Measurements from ENCODE around the gene SFI1. TPM values are rescaled to one million over a fixed set of nuclear protein-coding genes. Genes with fewer than 3 reads are reported as not detected.
"Not testable (repeated sequence)": the region's sequence is repeated elsewhere in the genome, so short reads cannot be mapped to it uniquely, and the experiment has no call there.

SFI1 gene
- total RNA-seq, 1 donor from 2014 or later: 9.0 TPM

DNA sequence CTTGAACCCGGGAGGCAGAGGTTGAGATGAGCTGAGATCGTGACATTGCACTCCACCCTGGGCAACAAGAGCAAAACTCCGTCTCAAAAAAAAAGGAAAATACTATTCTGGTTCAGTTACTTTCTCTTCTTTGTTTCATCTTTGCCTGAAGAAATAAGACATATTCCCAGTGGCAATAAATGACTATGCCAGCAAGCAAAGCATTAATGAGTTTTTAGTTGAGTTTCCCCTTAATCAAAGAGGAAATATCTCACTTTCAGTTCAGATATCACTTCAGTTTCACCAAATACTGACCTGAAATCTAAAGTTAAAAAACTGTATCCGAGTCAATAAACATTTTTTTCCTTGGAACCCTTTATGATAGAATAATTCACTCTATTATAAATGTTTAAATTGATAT is 155.3 kb downstream of the SFI1 start:
- H3K27me3 ChIP-seq (ENCODE audit: control insufficient read depth, insufficient read depth, low read length): no peaks in the 10 kb centered on the region
- peaks cover 7% of the 10 kb centered on the region for H3K36me3 ChIP-seq (ENCODE audit: control insufficient read depth, insufficient read depth, low read length)
- H3K4me3 ChIP-seq (ENCODE audit: low read depth, low read length): no peak overlapping the region
- FAIRE-seq (no peak), DNase-seq (ENCODE audit: low read depth) (no peak)
- TF ChIP-seq, protein P1, sequence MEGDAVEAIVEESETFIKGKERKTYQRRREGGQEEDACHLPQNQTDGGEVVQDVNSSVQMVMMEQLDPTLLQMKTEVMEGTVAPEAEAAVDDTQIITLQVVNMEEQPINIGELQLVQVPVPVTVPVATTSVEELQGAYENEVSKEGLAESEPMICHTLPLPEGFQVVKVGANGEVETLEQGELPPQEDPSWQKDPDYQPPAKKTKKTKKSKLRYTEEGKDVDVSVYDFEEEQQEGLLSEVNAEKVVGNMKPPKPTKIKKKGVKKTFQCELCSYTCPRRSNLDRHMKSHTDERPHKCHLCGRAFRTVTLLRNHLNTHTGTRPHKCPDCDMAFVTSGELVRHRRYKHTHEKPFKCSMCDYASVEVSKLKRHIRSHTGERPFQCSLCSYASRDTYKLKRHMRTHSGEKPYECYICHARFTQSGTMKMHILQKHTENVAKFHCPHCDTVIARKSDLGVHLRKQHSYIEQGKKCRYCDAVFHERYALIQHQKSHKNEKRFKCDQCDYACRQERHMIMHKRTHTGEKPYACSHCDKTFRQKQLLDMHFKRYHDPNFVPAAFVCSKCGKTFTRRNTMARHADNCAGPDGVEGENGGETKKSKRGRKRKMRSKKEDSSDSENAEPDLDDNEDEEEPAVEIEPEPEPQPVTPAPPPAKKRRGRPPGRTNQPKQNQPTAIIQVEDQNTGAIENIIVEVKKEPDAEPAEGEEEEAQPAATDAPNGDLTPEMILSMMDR (IDR thresholded peaks at IDR 0.05; ENCODE audit: insufficient read depth, low read length, severe bottlenecking): no peak

DNA sequence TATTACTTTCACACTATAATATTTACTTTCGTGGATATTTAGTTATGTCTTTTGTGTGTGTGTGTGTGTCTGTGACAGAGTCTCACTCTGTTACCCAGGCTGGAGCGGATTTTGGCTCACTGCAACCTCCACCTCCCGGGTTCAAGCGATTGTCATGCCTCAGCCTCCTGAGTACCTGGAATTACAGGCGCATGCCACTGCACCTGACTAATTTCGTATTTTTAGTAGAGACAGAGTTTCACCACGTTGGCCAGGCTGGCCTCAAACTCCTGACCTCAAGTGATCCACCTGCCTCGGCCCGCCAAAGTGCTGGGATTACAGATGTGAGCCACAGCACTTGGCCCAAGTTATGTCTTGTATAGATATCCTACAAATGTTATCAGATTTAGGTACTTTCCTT is 155.8 kb downstream of the SFI1 start:
- no peak for DNase-seq (ENCODE audit: low read depth)
- no peaks in the 10 kb centered on the region for H3K27me3 ChIP-seq (ENCODE audit: control insufficient read depth, insufficient read depth, low read length)
- TF ChIP-seq, protein P1 (IDR thresholded peaks at IDR 0.05; ENCODE audit: insufficient read depth, low read length, severe bottlenecking): no peak
- FAIRE-seq: no peak
- H3K36me3 ChIP-seq (ENCODE audit: control insufficient read depth, insufficient read depth, low read length): peaks cover 7% of the 10 kb centered on the region
- H3K4me3 ChIP-seq (ENCODE audit: low read depth, low read length): no peak overlapping the region

DNA sequence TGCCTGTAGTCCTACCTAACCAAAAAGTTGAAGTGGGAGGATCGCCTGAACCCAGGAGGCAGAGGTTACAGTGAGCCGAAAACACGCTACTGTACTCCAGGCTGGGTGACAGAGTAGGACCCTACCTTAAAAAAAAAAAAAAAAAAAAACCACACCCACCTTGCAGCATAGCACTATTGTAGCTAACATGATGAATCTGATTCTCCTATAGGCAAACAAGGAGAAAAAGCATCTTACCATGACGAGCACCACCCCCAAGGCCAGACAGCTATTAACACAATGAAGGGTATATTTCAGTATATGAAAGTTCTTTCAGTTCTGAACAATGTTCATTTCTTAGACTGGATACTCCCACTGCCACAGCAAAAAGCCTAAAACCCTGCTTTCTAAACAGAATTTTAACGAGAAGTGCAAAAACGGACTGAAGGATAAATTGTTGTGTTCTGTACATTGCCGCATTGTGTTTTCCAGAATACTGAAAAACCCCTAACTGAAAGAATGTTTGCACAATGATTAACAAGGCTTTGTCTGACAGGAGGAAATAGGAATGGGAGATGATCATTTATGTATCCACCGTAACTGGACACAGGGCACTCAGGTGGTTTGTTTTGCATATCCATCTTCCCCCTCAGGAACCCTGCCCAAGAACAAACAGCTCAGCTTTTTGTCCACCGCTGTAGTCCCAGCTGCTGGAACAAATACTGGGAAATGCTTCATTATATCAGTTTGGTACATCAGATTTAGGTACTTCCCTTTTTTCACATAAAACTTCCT is 156.8 kb downstream of the SFI1 start:
- H3K4me3 ChIP-seq (ENCODE audit: low read depth, low read length): no peak overlapping the region
- H3K36me3 ChIP-seq (ENCODE audit: control insufficient read depth, insufficient read depth, low read length): peaks cover 6% of the 10 kb centered on the region
- FAIRE-seq: peak; percentile 18
- TF ChIP-seq, protein P1 (IDR thresholded peaks at IDR 0.05; ENCODE audit: insufficient read depth, low read length, severe bottlenecking): no peak
- peak; percentile 67 for DNase-seq (ENCODE audit: low read depth)
- H3K27me3 ChIP-seq (ENCODE audit: control insufficient read depth, insufficient read depth, low read length): no peaks in the 10 kb centered on the region

DNA sequence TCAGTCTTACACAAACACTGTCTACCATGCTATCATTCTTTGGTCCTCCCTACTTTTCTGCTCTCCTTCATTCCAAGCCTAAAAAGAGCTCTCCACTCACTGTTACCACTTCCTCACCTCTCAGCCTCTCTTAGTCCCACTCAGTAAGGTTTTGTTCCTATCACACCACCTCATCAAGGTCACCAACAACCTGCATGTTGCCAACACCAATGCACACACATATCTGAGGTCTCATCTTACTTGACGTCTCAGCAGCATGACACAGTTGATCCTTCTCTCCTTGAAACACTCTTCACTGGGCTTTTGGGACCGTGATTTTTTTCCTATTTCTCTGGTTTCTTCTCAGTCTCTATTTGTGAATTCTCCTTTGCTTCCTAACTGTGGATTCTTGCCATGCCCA is 157.6 kb downstream of the SFI1 start:
- TF ChIP-seq, protein P1 (IDR thresholded peaks at IDR 0.05; ENCODE audit: insufficient read depth, low read length, severe bottlenecking): no peak
- H3K27me3 ChIP-seq (ENCODE audit: control insufficient read depth, insufficient read depth, low read length): no peaks in the 10 kb centered on the region
- peaks cover 4% of the 10 kb centered on the region for H3K36me3 ChIP-seq (ENCODE audit: control insufficient read depth, insufficient read depth, low read length)
- no peak overlapping the region for H3K4me3 ChIP-seq (ENCODE audit: low read depth, low read length)
- no peak for DNase-seq (ENCODE audit: low read depth)
- FAIRE-seq: no peak

DNA sequence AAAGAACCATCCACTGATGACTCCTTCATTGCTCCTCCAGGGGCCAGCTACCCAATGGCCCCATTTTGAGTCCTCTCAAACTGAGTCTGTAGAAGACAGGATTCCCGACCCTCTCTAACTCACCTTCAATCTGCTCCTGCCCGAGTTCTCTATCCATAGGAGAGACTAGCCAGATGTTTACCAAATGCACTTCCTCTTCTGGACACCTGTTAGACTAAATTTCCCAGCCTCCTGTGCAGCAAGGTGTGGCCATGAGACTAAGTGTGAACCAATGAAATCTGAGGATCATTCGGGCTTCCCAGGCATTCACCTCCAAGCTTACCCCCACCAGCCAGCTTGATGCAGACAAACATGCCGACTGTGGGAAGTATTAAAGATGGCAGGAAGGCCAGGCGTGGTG is 158.1 kb downstream of the SFI1 start:
- TF ChIP-seq, protein P1 (IDR thresholded peaks at IDR 0.05; ENCODE audit: insufficient read depth, low read length, severe bottlenecking): no peak
- no peak for FAIRE-seq

DNA sequence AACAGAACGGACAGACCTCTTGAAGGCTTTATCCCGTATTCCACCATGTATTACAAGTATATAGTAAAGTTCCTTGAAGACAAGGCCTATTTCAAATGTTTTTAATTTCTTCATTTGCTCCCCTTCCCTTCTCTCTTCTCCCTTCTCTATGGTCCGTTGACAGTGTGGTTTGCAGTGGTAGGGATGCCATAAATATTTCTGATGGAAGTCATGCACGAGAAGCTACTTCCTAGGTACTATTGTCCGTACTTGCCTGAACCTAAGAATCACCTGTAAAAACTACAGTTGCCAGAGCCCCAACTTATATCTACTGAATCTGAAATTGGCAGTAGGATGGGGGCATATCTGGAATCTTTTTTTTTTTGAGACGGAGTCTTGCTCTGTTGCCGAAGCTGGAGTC is 162.9 kb downstream of the SFI1 start:
- DNase-seq (ENCODE audit: low read depth): peak; percentile 73
- Histone ChIP-seq H3K36me3 (ENCODE audit: control insufficient read depth, insufficient read depth, low read length) (peaks cover 1% of the 10 kb centered on the region), H3K4me3 (ENCODE audit: low read depth, low read length) (no peak overlapping the region), H3K27me3 (ENCODE audit: control insufficient read depth, insufficient read depth, low read length) (no peaks in the 10 kb centered on the region)
- no peak for FAIRE-seq
- TF ChIP-seq, protein P1 (IDR thresholded peaks at IDR 0.05; ENCODE audit: insufficient read depth, low read length, severe bottlenecking): no peak

More for the DNA sequence above, 158.1 kb downstream of the SFI1 start:
- no peak for DNase-seq (ENCODE audit: low read depth)
- H3K4me3 ChIP-seq (ENCODE audit: low read depth, low read length): no peak overlapping the region
- H3K27me3 ChIP-seq (ENCODE audit: control insufficient read depth, insufficient read depth, low read length): no peaks in the 10 kb centered on the region
- peaks cover 4% of the 10 kb centered on the region for H3K36me3 ChIP-seq (ENCODE audit: control insufficient read depth, insufficient read depth, low read length)

DNA sequence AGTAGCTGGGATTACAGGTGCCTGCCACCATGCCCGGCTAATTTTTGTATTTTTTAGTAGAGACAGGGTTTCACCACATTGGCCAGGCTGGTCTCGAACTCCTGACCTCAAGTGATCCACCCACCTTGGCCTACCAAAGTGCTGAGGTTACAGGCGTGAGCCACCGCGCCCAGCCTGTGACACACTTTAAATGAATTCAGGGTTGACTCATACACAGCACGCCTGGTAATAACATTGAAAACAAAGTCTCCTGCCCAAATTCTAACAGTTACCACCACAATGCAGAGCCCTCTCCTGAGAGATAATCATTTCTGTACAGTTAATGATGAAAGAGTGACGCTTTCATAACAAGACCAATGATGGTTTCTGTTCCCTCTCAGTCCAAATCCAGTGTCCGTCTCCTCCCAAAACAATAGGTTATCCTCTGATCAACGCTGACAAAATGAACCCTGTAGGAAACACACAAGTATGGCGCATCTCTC is 164.6 kb downstream of the SFI1 start:
- FAIRE-seq: not testable (repeated sequence)
- H3K4me3 ChIP-seq (ENCODE audit: low read depth, low read length): peak overlapping the region; percentile 61

More for the DNA sequence above, 164.6 kb downstream of the SFI1 start:
- not testable (repeated sequence) for H3K27me3 ChIP-seq (ENCODE audit: control insufficient read depth, insufficient read depth, low read length); H3K36me3 ChIP-seq (ENCODE audit: control insufficient read depth, insufficient read depth, low read length)
- peak; percentile 84 for DNase-seq (ENCODE audit: low read depth)

Data from bronchial epithelial cell (primary cell).